Gastrocnemius medialis (tissue), 4 donors: Measurements from ENCODE around the gene MLXIPL. TPM values are rescaled to one million over a fixed set of nuclear protein-coding genes. Genes with fewer than 3 reads are reported as not detected.

ENCODE experiments used
- ATAC-seq, 2 donors: fragments of 150-250 bp; one replicate each; pipeline ENCODE4 v1.9.1; 2016
- DNase-seq, 2 donors: peaks; one replicate each; pipeline ENCODE4 v3.0.0-alpha.2; 2019
- H3K27ac ChIP-seq, 4 donors: fragments of 200-600 bp; sonication (generic); 1 replicate in 1 of 4; 2 replicates in 3 of 4; pipeline ENCODE4 v1.5.1; 2016 to 2018; ENCODE audit warnings: mild to moderate bottlenecking in 2 of 4, moderate library complexity in 1 of 4
- H3K27me3 ChIP-seq, 3 donors: fragments of 200-600 bp; sonication (generic) in 2 of 3; 1 replicate in 1 of 3; 2 replicates in 2 of 3; pipeline versions ENCODE4 v1.5.1 to v1.6.0; 2016 to 2019; ENCODE audit warnings: mild to moderate bottlenecking in 1 of 3, moderate library complexity in 1 of 3
- H3K36me3 ChIP-seq, 2 donors: fragments of 200-600 bp; sonication (generic) in 1 of 2; one replicate each; pipeline ENCODE4 v1.5.1; 2017 to 2018
- H3K4me1 ChIP-seq, 2 donors: fragments of 200-600 bp; sonication (generic) in 1 of 2; one replicate each; pipeline ENCODE4 v1.5.1; 2016 to 2017; ENCODE audit warnings: mild to moderate bottlenecking in 2 of 2
- H3K4me3 ChIP-seq, 4 donors: fragments of 200-600 bp; sonication (generic) in 3 of 4; 1 replicate in 1 of 4; 2 replicates in 3 of 4; pipeline ENCODE4 v1.5.1; 2016 to 2019; ENCODE audit warnings: mild to moderate bottlenecking in 2 of 4
- H3K9me3 ChIP-seq, 3 donors: fragments of 200-600 bp; sonication (generic) in 2 of 3; 1 replicate in 1 of 3; 2 replicates in 2 of 3; pipeline ENCODE4 v1.5.1; 2016 to 2019
- CTCF ChIP-seq, 5 experiments: fragments of 450-650 bp in 3 of 5; fragments of 200-600 bp in 2 of 5; sonication (generic) in 2 of 5; IDR thresholded peaks in 4 of 5; conservative IDR thresholded peaks in 1 of 5; 1 replicate in 4 of 5; 2 replicates in 1 of 5; pipeline ENCODE4 v1.5.1; 2016 to 2019; ENCODE audit warnings: antibody characterized with exemption in 5 of 5, mild to moderate bottlenecking in 3 of 5, moderate library complexity in 3 of 5
- POLR2A ChIP-seq, 2 donors: fragments of 450-650 bp; IDR thresholded peaks; one replicate each; pipeline ENCODE4 v1.6.1; 2017; ENCODE audit warnings: antibody characterized with exemption in 2 of 2, mild to moderate bottlenecking in 2 of 2, moderate library complexity in 2 of 2
- in situ Hi-C, 4 donors: fragments of 200-750 bp; cut with MboI; loops; one replicate each; pipeline versions ENCODE4 v1.15.0 to v1.8.0; 2017; ENCODE audit warnings: low sequenced_read_pairs in 4 of 4
- intact Hi-C: fragments of 100-400 bp; cut with DNase I; formaldehyde crosslinking; loops from one replicate; pipeline ENCODE4 v1.15.1; 2023; ENCODE audit warnings: low total_unique reads
- total RNA-seq, 4 donors: library from RNA; depleted of rRNA; stranded (reverse); fragments of >200 nt; gene quantifications; one replicate each; pipeline versions ENCODE4 v1.1.0 to v1.2.3, GENCODE V29; 2016

The MLXIPL gene
- total RNA-seq, 4 donors from 2014 or later, result 7.6 to 107 (median 29.2) TPM

- ATAC-seq (no peak), DNase-seq (no peak)
- Histone ChIP-seq H3K36me3 (no peaks in the 10 kb centered on the region), H3K9me3 (no peaks in the 10 kb centered on the region), H3K27ac (no peak overlapping the region), H3K4me1 (no peaks in the 10 kb centered on the region), H3K27me3 (peaks cover 8 to 21% (median 13%) of the 10 kb centered on the region in 3 donors), H3K4me3 (no peak overlapping the region)
- in situ Hi-C loops, result no loop called here
- TF ChIP-seq POLR2A (IDR thresholded peaks at IDR 0.05), result no peak
- intact Hi-C loops, result no loop called here
These were observed 9.0 kb upstream of the MLXIPL start for GRCh38 chr7:73633323-73633722.

GRCh38 chr7:73631558-73631957, 7.2 kb upstream of the MLXIPL start:
- in situ Hi-C loops (no loop called here), intact Hi-C loops (no loop called here)
- no peak for TF ChIP-seq POLR2A (IDR thresholded peaks at IDR 0.05)
- no peak for TF ChIP-seq CTCF (IDR thresholded peaks at IDR 0.05 in 4 of 5, conservative IDR thresholded peaks at IDR 0.05 in 1 of 5)
- ATAC-seq, result no peak
- H3K27me3 ChIP-seq, result peaks cover 8 to 26% (median 23%) of the 10 kb centered on the region in 3 donors
- H3K9me3 ChIP-seq, result no peaks in the 10 kb centered on the region
- no peak overlapping the region for H3K4me3 ChIP-seq
- no peak overlapping the region for H3K27ac ChIP-seq
- H3K4me1 ChIP-seq, result no peaks in the 10 kb centered on the region
- no peak for DNase-seq
- no peaks in the 10 kb centered on the region for H3K36me3 ChIP-seq

GRCh38 chr7:73628504-73628903, 4.2 kb upstream of the MLXIPL start:
- H3K27me3 ChIP-seq, result peaks cover 8 to 25% (median 23%) of the 10 kb centered on the region in 3 donors
- DNase-seq, result no peak
- H3K27ac ChIP-seq, result no peak overlapping the region
- H3K36me3 ChIP-seq, result no peaks in the 10 kb centered on the region
- H3K9me3 ChIP-seq, result no peaks in the 10 kb centered on the region
- no peaks in the 10 kb centered on the region for H3K4me1 ChIP-seq
- TF ChIP-seq CTCF (IDR thresholded peaks at IDR 0.05 in 4 of 5, conservative IDR thresholded peaks at IDR 0.05 in 1 of 5) (no peak), POLR2A (IDR thresholded peaks at IDR 0.05) (no peak)
- H3K4me3 ChIP-seq, result no peak overlapping the region
- intact Hi-C loops (loop anchor here (10.0 kb wide), 1 partner anchor 216 kb away; the partner anchor contains the start of gene METTL27), in situ Hi-C loops (no loop called here)
- ATAC-seq, result no peak

- Histone ChIP-seq H3K36me3 (no peaks in the 10 kb centered on the region), H3K27ac (no peak overlapping the region), H3K4me3 (no peak overlapping the region), H3K27me3 (peaks cover 0 to 23% (median 20%) of the 10 kb centered on the region in 3 donors), H3K4me1 (peaks cover 6 to 8% of the 10 kb centered on the region in 2 donors), H3K9me3 (no peaks in the 10 kb centered on the region)
- intact Hi-C loops (loop anchor here (10.0 kb wide), 1 partner anchor 218 kb away; the partner anchor contains the start of gene METTL27), in situ Hi-C loops (no loop called here)
- ATAC-seq (no peak), DNase-seq (no peak)
- TF ChIP-seq CTCF (IDR thresholded peaks at IDR 0.05 in 4 of 5, conservative IDR thresholded peaks at IDR 0.05 in 1 of 5), result no peak
- no peak for TF ChIP-seq POLR2A (IDR thresholded peaks at IDR 0.05)
These were observed 2.5 kb upstream of the MLXIPL start for GRCh38 chr7:73626814-73627213.

GRCh38 chr7:73625276-73625675, 954 bp upstream of the MLXIPL start:
- DNase-seq, result no peak
- H3K27me3 ChIP-seq, result peaks cover 0 to 23% (median 20%) of the 10 kb centered on the region in 3 donors

More at GRCh38 chr7:73625276-73625675, 954 bp upstream of the MLXIPL start:
- Histone ChIP-seq H3K4me1 (peaks cover 6 to 8% of the 10 kb centered on the region in 2 donors), H3K4me3 (no peak overlapping the region), H3K36me3 (no peaks in the 10 kb centered on the region), H3K27ac (no peak overlapping the region), H3K9me3 (no peaks in the 10 kb centered on the region)
- in situ Hi-C loops (no loop called here), intact Hi-C loops (loop anchor here (10.0 kb wide), 1 partner anchor 220 kb away; the partner anchor contains the start of gene METTL27)
- ATAC-seq, result no peak
- TF ChIP-seq POLR2A (IDR thresholded peaks at IDR 0.05) (no peak), CTCF (IDR thresholded peaks at IDR 0.05 in 4 of 5, conservative IDR thresholded peaks at IDR 0.05 in 1 of 5) (no peak)
